Spleen (tissue), 7 donors: ENCODE data around the gene ADD3.

ENCODE experiments used
- CTCF ChIP-seq, 11 experiments: fragments of 200-600 bp in 7 of 11; fragments of 450-650 bp in 4 of 11; sonication (generic) in 4 of 11; IDR thresholded peaks in 8 of 11; conservative IDR thresholded peaks in 3 of 11; 1 replicate in 7 of 11; 2 replicates in 4 of 11; pipeline versions ENCODE4 v1.4.0 to v1.8.0; 2016 to 2021; ENCODE audit warnings: antibody characterized with exemption in 11 of 11, inconsistent platforms in 4 of 11, mild to moderate bottlenecking in 1 of 11
- POLR2A ChIP-seq, 3 donors: fragments of 450-650 bp; IDR thresholded peaks; one replicate each; pipeline ENCODE4 v1.5.1; 2017; ENCODE audit warnings: antibody characterized with exemption in 3 of 3, mild to moderate bottlenecking in 1 of 3
- POLR2AphosphoS5 ChIP-seq, 3 donors: sonication (generic); formaldehyde crosslinking; IDR thresholded peaks; one replicate each; pipeline ENCODE4 v1.5.1; 2017; ENCODE audit warnings: antibody characterized with exemption in 3 of 3
- donor health status: DM: no; HTN: no; CAD: no; lungs with moderate emphysema.
- donor health status: DM: no; HTN: no; CAD: no.
- donor health status: DM: no; HTN: no; CAD: no.

- TF ChIP-seq POLR2A (IDR thresholded peaks at IDR 0.05): no peak
- no peak for TF ChIP-seq CTCF (IDR thresholded peaks at IDR 0.05 in 8 of 11, conservative IDR thresholded peaks at IDR 0.05 in 3 of 11)
- no peak for TF ChIP-seq POLR2AphosphoS5 (IDR thresholded peaks at IDR 0.05)
Measured at GRCh38 chr10:110105873-110106272, 98.1 kb downstream of the ADD3 start.
